HEK293 (cell line): ENCODE measurements around the gene KPNA1.
A peak's percentile ranks its signal among the peaks of the same experiment; 100 is the strongest.

Experiments
- CTCF ChIA-PET: fragments of 350-600 bp; formaldehyde crosslinking; extraction: SDS; loops from one replicate; lab custom pipeline; 2021; ENCODE audit warnings: antibody characterized with exemption; lab: Yijun Ruan, JAX
- POLR2A ChIA-PET: fragments of 300-600 bp; formaldehyde crosslinking; extraction: SDS; loops from one replicate; lab custom pipeline; 2020; ENCODE audit warnings: antibody characterized with exemption, inconsistent platforms; lab: Yijun Ruan, JAX
- H3K27ac ChIP-seq: fragments of 200-500 bp; sonication (Bioruptor generic); 2 replicates; pipeline ENCODE4 v1.5.1; 2014; ENCODE audit warnings: low read depth, low read length, control low read depth, inconsistent platforms; ENCODE audit errors: extremely low read depth
- H3K36me3 ChIP-seq, 2 experiments: fragments of 200-500 bp in 1 of 2; sonication (Bioruptor generic) in 1 of 2; 1 replicate in 1 of 2; 2 replicates in 1 of 2; pipeline ENCODE4 v1.5.1; 2014 to 2017; ENCODE audit warnings: inconsistent platforms in 2 of 2, low read length in 2 of 2; ENCODE audit not compliant: control insufficient read depth in 2 of 2, insufficient read depth in 1 of 2
- H3K4me1 ChIP-seq: fragments of 200-500 bp; sonication (Bioruptor generic); 2 replicates; pipeline ENCODE4 v1.5.1; 2014; ENCODE audit warnings: mild to moderate bottlenecking, low read length, inconsistent platforms; ENCODE audit not compliant: control insufficient read depth, insufficient read depth
- H3K4me3 ChIP-seq: 2 replicates; pipeline ENCODE4 v1.5.1; 2011; ENCODE audit warnings: low read depth, mild to moderate bottlenecking, control low read depth, low read length, moderate library complexity
- H3K9me3 ChIP-seq: fragments of 200-500 bp; sonication (Bioruptor generic); 2 replicates; pipeline ENCODE4 v1.5.1; 2014; ENCODE audit warnings: low read depth, low read length, inconsistent platforms; ENCODE audit not compliant: control insufficient read depth, insufficient read depth
- KLF7 ChIP-seq: fragments of 450-650 bp; formaldehyde crosslinking; IDR thresholded peaks from 2 replicates; pipeline ENCODE4 v1.5.1; 2016; ENCODE audit warnings: missing biosample characterization, missing genetic modification characterization, borderline replicate concordance
- SALL2 ChIP-seq: fragments of 450-650 bp; formaldehyde crosslinking; IDR thresholded peaks from 2 replicates; pipeline ENCODE4 v1.5.0; 2017; ENCODE audit warnings: missing biosample characterization, mild to moderate bottlenecking, missing genetic modification characterization, borderline replicate concordance
- ZBTB17 ChIP-seq: fragments of 450-650 bp; formaldehyde crosslinking; IDR thresholded peaks from 2 replicates; pipeline ENCODE4 v1.5.1; 2016; ENCODE audit warnings: missing biosample characterization, missing genetic modification characterization
- ZBTB48 ChIP-seq: fragments of 450-650 bp; formaldehyde crosslinking; IDR thresholded peaks from 2 replicates; pipeline ENCODE4 v1.5.1; 2016; ENCODE audit warnings: missing biosample characterization, missing genetic modification characterization
- ZNF114 ChIP-seq: fragments of 450-650 bp; formaldehyde crosslinking; IDR thresholded peaks from 2 replicates; pipeline ENCODE4 v1.5.0; 2017; ENCODE audit warnings: missing biosample characterization, missing genetic modification characterization
- ZNF155 ChIP-seq: fragments of 450-650 bp; formaldehyde crosslinking; IDR thresholded peaks from 2 replicates; pipeline ENCODE4 v1.5.1; 2016; ENCODE audit warnings: missing biosample characterization, missing genetic modification characterization
- ZNF175 ChIP-seq: fragments of 450-650 bp; formaldehyde crosslinking; IDR thresholded peaks from 2 replicates; pipeline ENCODE4 v1.5.1; 2016; ENCODE audit warnings: missing biosample characterization, missing genetic modification characterization
- ZNF184 ChIP-seq: fragments of 450-650 bp; IDR thresholded peaks from 2 replicates; pipeline ENCODE4 v1.5.1; 2018; ENCODE audit warnings: missing biosample characterization, mild to moderate bottlenecking, missing genetic modification characterization
- ZNF266 ChIP-seq: fragments of 450-650 bp; formaldehyde crosslinking; IDR thresholded peaks from 2 replicates; pipeline ENCODE4 v1.5.1; 2016; ENCODE audit warnings: missing biosample characterization, missing genetic modification characterization, low read depth
- ZNF302 ChIP-seq: fragments of 450-650 bp; formaldehyde crosslinking; IDR thresholded peaks from 2 replicates; pipeline ENCODE4 v1.5.1; 2016; ENCODE audit warnings: missing biosample characterization, missing genetic modification characterization, low read depth
- ZNF391 ChIP-seq: fragments of 450-650 bp; formaldehyde crosslinking; IDR thresholded peaks from 2 replicates; pipeline ENCODE4 v1.5.1; 2016; ENCODE audit warnings: low read depth, missing biosample characterization, missing genetic modification characterization, borderline replicate concordance
- ZNF404 ChIP-seq: fragments of 450-650 bp; formaldehyde crosslinking; IDR thresholded peaks from 2 replicates; pipeline ENCODE4 v1.5.1; 2017; ENCODE audit warnings: missing biosample characterization, missing genetic modification characterization
- ZNF423 ChIP-seq: fragments of 450-650 bp; formaldehyde crosslinking; IDR thresholded peaks from 2 replicates; pipeline ENCODE4 v1.5.1; 2016; ENCODE audit warnings: missing biosample characterization, missing genetic modification characterization
- ZNF521 ChIP-seq: fragments of 450-650 bp; formaldehyde crosslinking; IDR thresholded peaks from 2 replicates; pipeline ENCODE4 v1.5.1; 2017; ENCODE audit warnings: missing biosample characterization, mild to moderate bottlenecking, missing genetic modification characterization
- ZNF529 ChIP-seq: fragments of 450-650 bp; formaldehyde crosslinking; IDR thresholded peaks from 2 replicates; pipeline ENCODE4 v1.5.1; 2017; ENCODE audit warnings: missing genetic modification characterization, missing biosample characterization; ENCODE audit not compliant: insufficient replicate concordance
- ZNF596 ChIP-seq: fragments of 450-650 bp; IDR thresholded peaks from 2 replicates; pipeline ENCODE4 v1.5.0; 2018; ENCODE audit warnings: missing biosample characterization, mild to moderate bottlenecking, missing genetic modification characterization, moderate library complexity
- ZNF600 ChIP-seq: fragments of 450-650 bp; formaldehyde crosslinking; IDR thresholded peaks from 2 replicates; pipeline ENCODE4 v1.5.1; 2016; ENCODE audit warnings: missing biosample characterization, missing genetic modification characterization
- ZNF654 ChIP-seq: fragments of 450-650 bp; formaldehyde crosslinking; IDR thresholded peaks from 2 replicates; pipeline ENCODE4 v1.5.1; 2016; ENCODE audit warnings: low read depth, missing biosample characterization, missing genetic modification characterization
- ZNF830 ChIP-seq: fragments of 450-650 bp; IDR thresholded peaks from 2 replicates; pipeline ENCODE4 v1.5.0; 2018; ENCODE audit warnings: missing biosample characterization, missing genetic modification characterization, low read depth, mild to moderate bottlenecking, moderate library complexity
- ZNF837 ChIP-seq: fragments of 450-650 bp; formaldehyde crosslinking; IDR thresholded peaks from 2 replicates; pipeline ENCODE4 v1.5.1; 2016; ENCODE audit warnings: missing biosample characterization, missing genetic modification characterization
- ZNF843 ChIP-seq: fragments of 450-650 bp; formaldehyde crosslinking; IDR thresholded peaks from 2 replicates; pipeline ENCODE4 v1.5.1; 2016; ENCODE audit warnings: missing biosample characterization, missing genetic modification characterization
- TF ChIP-seq, protein P1 (sequence below): fragments of 450-650 bp; formaldehyde crosslinking; IDR thresholded peaks from 2 replicates; pipeline ENCODE4 v1.5.1; 2016; ENCODE audit warnings: missing biosample characterization, missing genetic modification characterization
- TF ChIP-seq, protein P2 (sequence below): fragments of 450-650 bp; formaldehyde crosslinking; optimal IDR thresholded peaks from 2 replicates; pipeline ENCODE3; 2016; ENCODE audit warnings: missing biosample characterization, mild to moderate bottlenecking, missing genetic modification characterization
- TF ChIP-seq, protein P3 (sequence below): fragments of 450-650 bp; formaldehyde crosslinking; IDR thresholded peaks from 2 replicates; pipeline ENCODE4 v1.5.1; 2016; ENCODE audit warnings: missing biosample characterization, missing genetic modification characterization

KPNA1 gene

DNA sequence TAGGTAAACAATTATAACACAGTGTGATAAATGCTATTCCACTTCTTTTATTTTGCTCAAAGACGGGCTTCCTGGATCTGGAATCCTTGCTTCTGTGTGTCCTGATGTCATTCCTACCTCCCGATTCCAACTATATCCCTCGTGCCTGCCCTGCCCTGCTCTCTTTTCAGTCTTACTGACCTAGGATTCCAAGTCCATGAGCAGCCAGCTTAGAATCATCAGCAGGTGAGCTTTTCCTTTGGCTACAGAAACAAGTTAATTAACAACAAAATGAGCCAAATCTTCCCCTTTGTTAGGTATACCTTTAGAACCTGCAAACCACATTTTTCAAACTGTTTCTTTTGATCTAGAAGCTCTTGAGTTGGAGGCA is 21.9 kb upstream of the KPNA1 start (continued):
- TF ChIP-seq, protein P1, sequence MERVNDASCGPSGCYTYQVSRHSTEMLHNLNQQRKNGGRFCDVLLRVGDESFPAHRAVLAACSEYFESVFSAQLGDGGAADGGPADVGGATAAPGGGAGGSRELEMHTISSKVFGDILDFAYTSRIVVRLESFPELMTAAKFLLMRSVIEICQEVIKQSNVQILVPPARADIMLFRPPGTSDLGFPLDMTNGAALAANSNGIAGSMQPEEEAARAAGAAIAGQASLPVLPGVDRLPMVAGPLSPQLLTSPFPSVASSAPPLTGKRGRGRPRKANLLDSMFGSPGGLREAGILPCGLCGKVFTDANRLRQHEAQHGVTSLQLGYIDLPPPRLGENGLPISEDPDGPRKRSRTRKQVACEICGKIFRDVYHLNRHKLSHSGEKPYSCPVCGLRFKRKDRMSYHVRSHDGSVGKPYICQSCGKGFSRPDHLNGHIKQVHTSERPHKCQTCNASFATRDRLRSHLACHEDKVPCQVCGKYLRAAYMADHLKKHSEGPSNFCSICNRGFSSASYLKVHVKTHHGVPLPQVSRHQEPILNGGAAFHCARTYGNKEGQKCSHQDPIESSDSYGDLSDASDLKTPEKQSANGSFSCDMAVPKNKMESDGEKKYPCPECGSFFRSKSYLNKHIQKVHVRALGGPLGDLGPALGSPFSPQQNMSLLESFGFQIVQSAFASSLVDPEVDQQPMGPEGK (tag by site-specific recombination), result no peak
- TF ChIP-seq ZNF302 (tag by site-specific recombination) (no peak), ZNF266 (tag by site-specific recombination) (no peak), ZNF175 (no peak), ZNF114 (no peak), ZNF843 (tag by site-specific recombination) (no peak)

DNA sequence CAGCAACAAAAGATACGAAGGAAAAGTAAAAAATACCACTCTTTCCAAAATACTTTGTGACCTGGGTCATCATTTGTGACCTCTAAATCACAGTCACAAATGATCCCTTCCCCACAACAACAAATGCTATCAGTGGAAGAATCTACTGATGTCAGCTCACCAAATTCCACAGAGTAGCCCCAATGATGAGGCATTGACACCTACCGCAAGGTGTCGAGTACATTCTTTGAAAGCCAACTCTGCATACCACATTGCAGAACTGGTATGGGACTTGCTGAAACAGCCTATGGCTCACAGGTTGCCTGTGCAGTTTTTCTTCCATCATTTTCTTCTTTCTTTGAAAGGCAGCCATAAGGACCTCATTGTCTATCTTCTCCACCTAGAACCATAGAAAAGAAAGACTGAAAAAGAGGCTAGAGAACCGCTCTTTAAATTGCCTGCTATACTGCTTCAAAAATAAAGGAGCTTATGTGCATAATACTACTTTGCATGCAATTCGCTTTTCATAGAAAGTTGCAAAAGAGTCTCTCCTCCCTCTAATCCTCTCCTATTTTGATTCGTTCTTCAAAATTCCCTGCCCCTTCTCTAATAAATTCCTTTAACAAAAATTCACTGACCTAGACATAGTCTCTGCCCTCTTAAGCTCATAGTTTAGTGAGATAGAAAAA is 21.4 kb upstream of the KPNA1 start:
- no peaks in the 10 kb centered on the region for H3K9me3 ChIP-seq
- ChIA-PET POLR2A (no interaction called here), CTCF (interaction anchor here (0.7 to 1.3 kb wide), 2 partner anchors 12 to 53 kb away, joined by 3 read pairs; no protein-coding TSS in a partner anchor)
- H3K4me1 ChIP-seq, result no peaks in the 10 kb centered on the region
- no peak overlapping the region for H3K27ac ChIP-seq
- H3K36me3 ChIP-seq, result peaks cover 0 to 17% of the 10 kb centered on the region in 2 experiments; a peak in 1 of 3 replicates
- no peak for TF ChIP-seq ZNF837
- no peak for TF ChIP-seq ZNF529 (tag by site-specific recombination)
- TF ChIP-seq, protein P2, sequence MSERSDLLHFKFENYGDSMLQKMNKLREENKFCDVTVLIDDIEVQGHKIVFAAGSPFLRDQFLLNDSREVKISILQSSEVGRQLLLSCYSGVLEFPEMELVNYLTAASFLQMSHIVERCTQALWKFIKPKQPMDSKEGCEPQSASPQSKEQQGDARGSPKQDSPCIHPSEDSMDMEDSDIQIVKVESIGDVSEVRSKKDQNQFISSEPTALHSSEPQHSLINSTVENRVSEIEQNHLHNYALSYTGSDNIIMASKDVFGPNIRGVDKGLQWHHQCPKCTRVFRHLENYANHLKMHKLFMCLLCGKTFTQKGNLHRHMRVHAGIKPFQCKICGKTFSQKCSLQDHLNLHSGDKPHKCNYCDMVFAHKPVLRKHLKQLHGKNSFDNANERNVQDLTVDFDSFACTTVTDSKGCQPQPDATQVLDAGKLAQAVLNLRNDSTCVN (tag by site-specific recombination), result no peak
- TF ChIP-seq ZNF521 (tag by site-specific recombination), result no peak
- H3K4me3 ChIP-seq, result no peak overlapping the region

DNA sequence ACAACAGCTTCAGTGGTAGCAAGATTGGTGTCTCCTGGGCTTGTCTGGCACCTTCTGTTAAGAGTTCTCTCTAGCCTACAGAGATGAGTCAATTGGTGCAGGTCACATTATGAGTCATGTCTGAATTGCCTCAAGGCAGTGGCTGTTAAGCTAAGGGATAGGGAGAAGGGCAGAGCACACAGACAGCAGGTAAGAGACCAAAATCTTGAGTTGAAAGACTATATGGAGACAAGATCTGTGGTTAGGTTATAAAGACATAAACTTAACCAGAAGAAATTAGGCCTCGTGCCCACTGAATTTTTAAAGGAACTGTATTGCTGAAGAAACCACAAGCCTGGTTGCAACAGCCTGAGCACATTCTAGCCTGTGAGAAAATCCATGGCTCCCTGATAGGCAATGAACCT is 19.2 kb upstream of the KPNA1 start:
- H3K36me3 ChIP-seq, result peaks cover 0 to 14% of the 10 kb centered on the region in 2 experiments; a peak in 1 of 3 replicates
- H3K9me3 ChIP-seq, result no peaks in the 10 kb centered on the region
- no peaks in the 10 kb centered on the region for H3K4me1 ChIP-seq
- ChIA-PET POLR2A (interaction anchor here (0.5 to 1.6 kb wide), 4 partner anchors 15 to 45 kb away, joined by 3 to 7 read pairs (median 4); partner anchors contain the start of gene KPNA1), CTCF (interaction anchor here (0.7 kb wide), 1 partner anchor 132 kb away, joined by 3 read pairs; no protein-coding TSS in a partner anchor)
- H3K4me3 ChIP-seq, result no peak overlapping the region
- no peak overlapping the region for H3K27ac ChIP-seq
- peak; percentile 57; the same call in 1 of the 2 replicates for TF ChIP-seq ZBTB48 (tag by site-specific recombination)
- 0 out of 2 replicates have a peak, but pooled peaks have one; percentile 26 for TF ChIP-seq ZNF600 (tag by site-specific recombination)
- no peak for TF ChIP-seq ZNF654 (tag by site-specific recombination)
- TF ChIP-seq, all 188 proteins: peak for 2

DNA sequence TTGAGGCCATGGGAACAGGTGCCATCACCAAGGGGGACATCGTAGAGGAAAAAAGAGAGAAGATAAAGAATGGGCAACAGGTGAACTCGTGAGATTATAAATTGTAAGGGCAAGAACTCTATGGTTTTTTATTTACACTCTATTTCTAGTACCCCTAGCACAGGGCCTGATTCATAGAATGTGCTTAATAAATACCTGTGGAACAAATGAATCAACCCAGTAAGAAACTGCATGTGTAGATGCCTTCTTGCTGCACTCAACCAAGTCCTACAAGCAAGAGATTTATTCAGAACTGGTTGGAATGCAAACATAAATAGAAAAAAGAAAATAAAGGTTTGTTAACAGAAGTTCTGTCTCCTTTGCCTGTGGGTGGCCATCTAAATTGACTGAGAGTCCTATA is 18.7 kb upstream of the KPNA1 start:
- no peaks in the 10 kb centered on the region for H3K4me1 ChIP-seq
- ChIA-PET CTCF (no interaction called here), POLR2A (interaction anchor here (0.5 to 1.6 kb wide), 3 partner anchors 15 to 22 kb away, joined by 3 to 7 read pairs (median 6); partner anchors contain the start of gene KPNA1)
- TF ChIP-seq ZNF423 (tag by site-specific recombination), result no peak
- no peak for TF ChIP-seq ZNF184
- no peak for TF ChIP-seq ZNF391 (tag by site-specific recombination)
- TF ChIP-seq SALL2 (tag by site-specific recombination), result no peak
- TF ChIP-seq ZNF155 (tag by site-specific recombination), result no peak
- no peak for TF ChIP-seq ZNF596 (tag by site-specific recombination)
- TF ChIP-seq, protein P3, sequence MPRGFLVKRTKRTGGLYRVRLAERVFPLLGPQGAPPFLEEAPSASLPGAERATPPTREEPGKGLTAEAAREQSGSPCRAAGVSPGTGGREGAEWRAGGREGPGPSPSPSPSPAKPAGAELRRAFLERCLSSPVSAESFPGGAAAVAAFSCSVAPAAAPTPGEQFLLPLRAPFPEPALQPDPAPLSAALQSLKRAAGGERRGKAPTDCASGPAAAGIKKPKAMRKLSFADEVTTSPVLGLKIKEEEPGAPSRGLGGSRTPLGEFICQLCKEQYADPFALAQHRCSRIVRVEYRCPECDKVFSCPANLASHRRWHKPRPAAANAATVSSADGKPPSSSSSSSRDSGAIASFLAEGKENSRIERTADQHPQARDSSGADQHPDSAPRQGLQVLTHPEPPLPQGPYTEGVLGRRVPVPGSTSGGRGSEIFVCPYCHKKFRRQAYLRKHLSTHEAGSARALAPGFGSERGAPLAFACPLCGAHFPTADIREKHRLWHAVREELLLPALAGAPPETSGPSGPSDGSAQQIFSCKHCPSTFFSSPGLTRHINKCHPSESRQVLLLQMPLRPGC (tag by site-specific recombination), result no peak
- no peak for TF ChIP-seq ZNF830 (tag by site-specific recombination)
- TF ChIP-seq ZBTB17, result no peak
- TF ChIP-seq KLF7 (tag by site-specific recombination), result no peak
- no peak for TF ChIP-seq ZNF404 (tag by site-specific recombination)
- H3K4me3 ChIP-seq, result no peak overlapping the region
- no peak overlapping the region for H3K27ac ChIP-seq
- H3K36me3 ChIP-seq, result peaks cover 0 to 14% of the 10 kb centered on the region in 2 experiments; a peak in 1 of 3 replicates
- no peaks in the 10 kb centered on the region for H3K9me3 ChIP-seq
